GM13976 (cell line): ENCODE measurements around the gene SALL3.

Experiments used
- DNase-seq: peaks from one replicate; pipeline ENCODE4 v3.0.0; 2012; ENCODE audit warnings: low spot score
- in situ Hi-C: fragments of 300-500 bp; cut with MboI; formaldehyde crosslinking; loops from one replicate; pipeline ENCODE4 v1.12.0; 2022; ENCODE audit warnings: low sequenced_read_pairs, mixed read lengths, inconsistent platforms; ENCODE audit not compliant: unreplicated experiment
- TF ChIP-seq, protein P1 (sequence below): IDR thresholded peaks from 2 replicates; pipeline ENCODE4 v1.5.1; 2012; ENCODE audit warnings: borderline replicate concordance, mild to moderate bottlenecking; ENCODE audit not compliant: insufficient read depth; ENCODE audit errors: extremely low read depth, missing control alignments, control extremely low read depth

The SALL3 gene

DNA sequence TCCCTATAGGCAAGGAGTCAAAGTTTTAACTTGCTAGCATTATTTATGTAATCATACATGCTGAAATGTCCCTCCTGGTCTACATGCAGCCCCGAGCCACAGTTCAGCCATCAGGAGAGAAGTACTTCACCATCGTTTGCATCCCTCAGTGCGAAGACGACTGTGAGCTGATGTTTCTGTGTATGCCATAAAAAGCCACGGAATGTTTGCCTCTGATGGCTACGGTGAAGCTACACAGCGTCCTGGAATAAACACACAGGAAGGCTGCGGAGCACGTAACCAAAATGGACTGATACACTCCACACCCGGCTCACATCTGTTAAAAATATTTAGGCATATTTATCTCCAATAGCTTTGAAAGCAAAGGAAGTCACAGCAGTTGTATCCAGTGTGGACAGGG, 4.3 kb upstream of the SALL3 start:
- no peak for DNase-seq
- TF ChIP-seq, protein P1, sequence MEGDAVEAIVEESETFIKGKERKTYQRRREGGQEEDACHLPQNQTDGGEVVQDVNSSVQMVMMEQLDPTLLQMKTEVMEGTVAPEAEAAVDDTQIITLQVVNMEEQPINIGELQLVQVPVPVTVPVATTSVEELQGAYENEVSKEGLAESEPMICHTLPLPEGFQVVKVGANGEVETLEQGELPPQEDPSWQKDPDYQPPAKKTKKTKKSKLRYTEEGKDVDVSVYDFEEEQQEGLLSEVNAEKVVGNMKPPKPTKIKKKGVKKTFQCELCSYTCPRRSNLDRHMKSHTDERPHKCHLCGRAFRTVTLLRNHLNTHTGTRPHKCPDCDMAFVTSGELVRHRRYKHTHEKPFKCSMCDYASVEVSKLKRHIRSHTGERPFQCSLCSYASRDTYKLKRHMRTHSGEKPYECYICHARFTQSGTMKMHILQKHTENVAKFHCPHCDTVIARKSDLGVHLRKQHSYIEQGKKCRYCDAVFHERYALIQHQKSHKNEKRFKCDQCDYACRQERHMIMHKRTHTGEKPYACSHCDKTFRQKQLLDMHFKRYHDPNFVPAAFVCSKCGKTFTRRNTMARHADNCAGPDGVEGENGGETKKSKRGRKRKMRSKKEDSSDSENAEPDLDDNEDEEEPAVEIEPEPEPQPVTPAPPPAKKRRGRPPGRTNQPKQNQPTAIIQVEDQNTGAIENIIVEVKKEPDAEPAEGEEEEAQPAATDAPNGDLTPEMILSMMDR = no peak
- in situ Hi-C loops = no loop called here

DNA sequence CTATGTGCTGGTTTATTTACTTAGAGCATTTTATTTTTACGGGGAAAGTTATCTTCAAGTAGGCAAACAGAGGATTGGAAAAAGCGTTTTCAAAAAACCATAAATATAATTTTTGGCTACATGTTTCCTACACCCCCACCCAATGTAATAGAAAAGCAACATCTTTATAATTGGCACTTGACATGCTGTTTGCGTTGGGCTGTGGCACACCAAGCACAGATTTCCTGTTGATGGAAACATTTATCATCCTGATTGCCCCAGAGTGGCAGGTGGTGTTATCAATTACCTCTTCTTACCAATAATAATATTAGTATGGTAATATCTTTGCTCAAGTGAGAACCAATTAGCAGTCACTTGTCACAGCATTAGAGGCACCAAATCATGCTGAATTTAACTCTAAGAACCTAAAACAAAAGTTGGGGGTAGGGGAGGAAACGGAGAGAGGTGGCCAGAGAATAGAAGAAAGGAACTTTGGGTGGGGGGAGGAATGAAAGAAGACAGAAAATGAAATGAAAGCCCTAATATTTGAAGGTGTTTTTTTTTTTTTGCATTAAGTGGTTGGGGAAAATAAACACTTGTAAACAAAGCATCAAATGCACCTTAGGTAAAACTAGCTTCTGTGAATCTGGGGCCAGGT, 3.8 kb upstream of the SALL3 start:
- DNase-seq = no peak
- in situ Hi-C loops = no loop called here
- TF ChIP-seq, protein P1 = no peak

DNA sequence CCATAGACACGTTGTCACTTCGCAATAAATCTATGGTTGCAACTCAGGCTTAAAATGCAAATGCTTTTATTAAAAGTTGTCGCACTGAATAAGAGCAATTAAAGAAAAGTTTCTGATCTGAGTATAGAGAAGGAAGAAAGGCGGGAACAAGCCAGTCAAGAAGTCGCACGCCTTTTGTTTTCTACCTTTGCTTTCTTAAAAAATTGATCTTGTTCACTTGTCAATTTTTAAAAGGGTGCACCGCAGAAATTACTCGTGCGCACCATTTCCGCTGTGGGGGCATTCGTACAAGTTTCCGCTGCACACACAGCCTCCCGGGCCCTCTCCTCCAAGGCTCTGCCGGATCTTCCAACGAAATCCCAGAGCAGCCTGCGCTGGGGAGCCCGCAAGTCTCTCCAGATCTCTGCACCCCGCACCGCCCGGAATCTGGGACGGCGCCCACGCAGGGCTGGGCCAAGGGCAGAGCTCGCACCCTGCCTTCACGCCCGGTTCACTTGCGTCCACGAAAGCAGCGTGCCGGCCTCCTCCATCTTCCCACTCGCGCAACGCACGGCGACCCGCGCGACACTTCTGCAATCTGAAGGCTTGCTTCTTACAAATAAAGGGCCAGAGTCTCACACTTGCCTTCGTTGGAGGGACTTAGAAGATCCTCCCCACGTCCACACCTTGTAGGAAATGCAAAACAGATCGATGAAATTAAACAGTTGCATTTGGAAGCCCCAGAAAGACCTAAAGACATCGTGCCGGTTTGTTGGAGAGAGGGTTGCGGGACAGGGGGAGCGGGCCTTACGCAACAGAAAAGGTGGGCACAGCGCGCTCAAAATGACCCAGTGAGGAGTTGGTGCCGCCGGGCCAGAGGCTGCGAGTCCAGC, 2.6 kb upstream of the SALL3 start:
- in situ Hi-C loops = no loop called here
- TF ChIP-seq, protein P1 = no peak
- no peak for DNase-seq

DNA sequence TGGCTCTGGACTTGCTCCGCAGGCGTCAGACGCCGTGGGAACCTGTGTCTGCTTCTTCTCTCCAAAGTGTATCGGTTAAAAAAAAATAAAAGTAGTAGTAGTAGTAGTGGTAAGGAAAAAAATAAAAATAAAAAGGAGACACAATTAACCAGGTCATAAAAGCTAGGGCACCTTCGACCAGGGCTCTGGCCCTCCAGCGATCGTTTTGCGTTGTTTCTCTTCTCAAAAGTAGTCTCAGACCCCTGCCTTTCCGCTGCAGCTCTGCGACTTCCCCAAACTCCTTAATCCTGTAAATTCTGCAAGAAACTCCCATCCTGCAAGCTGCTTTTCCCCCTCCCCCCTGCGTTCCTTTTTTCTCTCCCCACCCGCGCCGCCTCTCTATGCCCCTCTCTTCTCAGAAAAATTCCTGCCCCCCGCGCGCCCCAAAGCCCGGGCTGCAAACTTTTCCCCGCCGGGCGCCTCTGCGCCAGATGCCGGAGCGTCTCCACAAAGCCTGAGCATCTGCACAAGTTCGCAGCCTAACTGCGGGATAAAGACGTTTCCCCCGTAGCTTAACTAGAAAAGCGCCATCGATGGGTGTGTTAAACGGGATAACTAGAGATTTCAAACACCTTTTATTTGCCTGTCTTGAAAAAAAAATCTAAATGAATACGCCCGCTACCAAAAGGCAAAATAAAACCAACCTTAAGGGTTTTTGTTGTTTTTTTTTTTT, 1.8 kb upstream of the SALL3 start:
- in situ Hi-C loops = no loop called here
- TF ChIP-seq, protein P1 = no peak
- DNase-seq = no peak

DNA sequence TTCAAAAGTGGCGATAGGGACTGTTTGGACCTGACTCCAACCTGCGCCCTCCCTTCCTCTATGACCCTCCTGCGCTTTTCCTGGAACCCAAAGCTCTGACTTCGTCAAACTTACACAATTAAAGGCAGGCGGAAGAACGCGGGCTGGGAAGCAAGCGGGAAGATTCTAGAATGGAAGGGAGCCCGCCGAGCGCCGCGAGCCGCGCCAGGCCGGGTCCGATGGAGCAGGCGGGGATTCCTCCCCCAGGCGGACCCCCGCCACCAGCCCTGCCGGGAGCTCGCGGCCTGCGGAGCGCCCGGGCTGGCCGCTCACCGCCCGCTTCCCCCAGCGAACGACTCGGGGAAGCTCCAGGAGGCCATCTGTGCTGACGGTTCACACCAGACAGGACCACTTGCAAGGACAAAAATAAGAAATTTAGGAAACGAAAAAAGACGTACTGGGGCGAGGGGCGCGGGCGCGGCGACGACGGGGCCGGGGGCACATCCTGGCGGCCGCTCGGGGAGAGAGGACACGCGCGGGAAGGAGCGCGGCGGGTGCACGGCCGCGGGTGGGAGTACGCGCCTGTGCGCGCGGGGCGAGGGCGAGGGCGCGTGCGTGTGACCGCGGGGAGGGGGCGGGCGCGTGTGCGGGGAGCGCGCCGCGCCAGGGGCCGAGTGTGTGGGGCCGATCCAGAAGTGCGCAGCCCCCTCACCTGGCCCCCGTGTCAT, 1.1 kb upstream of the SALL3 start:
- no peak for DNase-seq
- TF ChIP-seq, protein P1 = no peak
- in situ Hi-C loops = no loop called here
